MM.1S (cell line): ENCODE data around the gene FAM149B1.

Experiments used
- DNase-seq: peaks from one replicate; pipeline ENCODE4 v3.0.0-alpha.2; 2015
- H2AFZ ChIP-seq: fragments of 300-600 bp; sonication (generic); 2 replicates; pipeline ENCODE4 v1.6.0; 2016; ENCODE audit warnings: antibody characterized with exemption, low read length
- H3F3A ChIP-seq: fragments of 300-600 bp; sonication (generic); 2 replicates; pipeline ENCODE4 v1.6.1; 2016; ENCODE audit warnings: mild to moderate bottlenecking, antibody characterized with exemption, low read length, moderate library complexity, mixed read lengths; ENCODE audit not compliant: insufficient read depth
- H3K27ac ChIP-seq: fragments of 300-600 bp; sonication (generic); 2 replicates; pipeline ENCODE4 v1.5.1; 2016; ENCODE audit warnings: mild to moderate bottlenecking, low read length
- H3K27me3 ChIP-seq: fragments of 300-600 bp; sonication (generic); replicated peaks from 2 replicates; pipeline ENCODE4 v1.6.0; 2016; ENCODE audit warnings: low read length; ENCODE audit not compliant: insufficient read depth
- H3K36me3 ChIP-seq: fragments of 300-600 bp; sonication (generic); replicated peaks from 2 replicates; pipeline ENCODE4 v1.6.1; 2016; ENCODE audit warnings: mild to moderate bottlenecking, low read length, mixed read lengths; ENCODE audit not compliant: insufficient read depth
- H3K4me1 ChIP-seq: fragments of 300-600 bp; sonication (generic); 2 replicates; pipeline ENCODE4 v1.6.1; 2016; ENCODE audit warnings: low read length, mixed read lengths
- H3K4me2 ChIP-seq: fragments of 300-600 bp; sonication (generic); 2 replicates; pipeline ENCODE4 v1.6.0; 2016; ENCODE audit warnings: low read depth, low read length
- H3K4me3 ChIP-seq: fragments of 300-600 bp; sonication (generic); 2 replicates; pipeline ENCODE4 v1.5.1; 2016; ENCODE audit warnings: low read length, mixed read lengths
- H3K79me2 ChIP-seq: fragments of 300-600 bp; sonication (generic); 2 replicates; pipeline ENCODE4 v1.6.1; 2016; ENCODE audit warnings: mixed run types, low read length, mixed read lengths
- H3K9ac ChIP-seq: fragments of 300-600 bp; sonication (generic); 2 replicates; pipeline ENCODE4 v1.6.1; 2016; ENCODE audit warnings: low read length, mixed read lengths
- H3K9me2 ChIP-seq: fragments of 300-600 bp; sonication (generic); replicated peaks from 2 replicates; pipeline ENCODE4 v1.6.1; 2016; ENCODE audit warnings: mild to moderate bottlenecking, low read length, mixed read lengths; ENCODE audit not compliant: insufficient read depth
- H3K9me3 ChIP-seq: fragments of 300-600 bp; sonication (generic); replicated peaks from 2 replicates; pipeline ENCODE4 v1.6.1; 2016; ENCODE audit warnings: mild to moderate bottlenecking, low read length, mixed read lengths; ENCODE audit not compliant: insufficient read depth
- H4K20me1 ChIP-seq: fragments of 300-600 bp; sonication (generic); 2 replicates; pipeline ENCODE4 v1.6.1; 2016; ENCODE audit warnings: mild to moderate bottlenecking, low read length, moderate library complexity, mixed read lengths; ENCODE audit not compliant: insufficient read depth
- EZH2 ChIP-seq: fragments of 300-600 bp; sonication (generic); optimal IDR thresholded peaks from 2 replicates; pipeline ENCODE3; 2017; ENCODE audit warnings: low read depth, mild to moderate bottlenecking, antibody characterized with exemption, low read length, mixed read lengths
- EZH2phosphoT487 ChIP-seq: fragments of 300-600 bp; sonication (generic); IDR thresholded peaks from 2 replicates; pipeline ENCODE4 v1.6.1; 2018; ENCODE audit warnings: antibody characterized with exemption, low read length
- TF ChIP-seq, protein P1 (sequence below): fragments of 300-600 bp; sonication (generic); IDR thresholded peaks from 2 replicates; pipeline ENCODE4 v1.5.1; 2016; ENCODE audit warnings: antibody characterized with exemption, low read length, mixed read lengths

FAM149B1 gene

DNA sequence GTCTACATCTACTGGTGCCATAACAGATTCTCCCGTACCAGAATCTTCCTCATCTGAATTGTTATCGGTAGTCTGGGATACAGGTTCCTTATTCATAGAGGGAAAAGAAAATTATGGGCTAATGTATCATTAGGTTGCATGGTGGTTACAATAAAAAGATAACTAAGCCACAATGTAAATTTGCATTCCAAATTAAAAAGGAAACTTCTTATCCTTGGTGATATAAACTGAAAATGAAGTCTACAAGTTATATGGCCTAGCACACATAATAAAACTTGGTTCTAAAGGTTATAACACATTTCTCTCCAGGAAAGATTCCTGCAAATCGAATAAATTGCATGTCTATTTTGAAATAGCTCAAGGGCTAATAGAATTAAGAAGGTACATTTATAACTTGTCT, 33.2 kb upstream of the FAM149B1 start:
- DNase-seq = no peak
- Histone ChIP-seq H4K20me1 (no peaks in the 10 kb centered on the region), H3K27ac (no peak overlapping the region), H3K79me2 (no peaks in the 10 kb centered on the region), H3K27me3 (no peaks in the 10 kb centered on the region), H3K4me2 (no peak overlapping the region), H3K9ac (no peak overlapping the region), H3F3A (no peaks in the 10 kb centered on the region), H3K4me3 (no peak overlapping the region), H3K4me1 (no peaks in the 10 kb centered on the region), H3K9me2 (no peaks in the 10 kb centered on the region), H3K36me3 (peaks cover 4% of the 10 kb centered on the region), H2AFZ (no peak overlapping the region), H3K9me3 (no peaks in the 10 kb centered on the region)
- TF ChIP-seq, protein P1, sequence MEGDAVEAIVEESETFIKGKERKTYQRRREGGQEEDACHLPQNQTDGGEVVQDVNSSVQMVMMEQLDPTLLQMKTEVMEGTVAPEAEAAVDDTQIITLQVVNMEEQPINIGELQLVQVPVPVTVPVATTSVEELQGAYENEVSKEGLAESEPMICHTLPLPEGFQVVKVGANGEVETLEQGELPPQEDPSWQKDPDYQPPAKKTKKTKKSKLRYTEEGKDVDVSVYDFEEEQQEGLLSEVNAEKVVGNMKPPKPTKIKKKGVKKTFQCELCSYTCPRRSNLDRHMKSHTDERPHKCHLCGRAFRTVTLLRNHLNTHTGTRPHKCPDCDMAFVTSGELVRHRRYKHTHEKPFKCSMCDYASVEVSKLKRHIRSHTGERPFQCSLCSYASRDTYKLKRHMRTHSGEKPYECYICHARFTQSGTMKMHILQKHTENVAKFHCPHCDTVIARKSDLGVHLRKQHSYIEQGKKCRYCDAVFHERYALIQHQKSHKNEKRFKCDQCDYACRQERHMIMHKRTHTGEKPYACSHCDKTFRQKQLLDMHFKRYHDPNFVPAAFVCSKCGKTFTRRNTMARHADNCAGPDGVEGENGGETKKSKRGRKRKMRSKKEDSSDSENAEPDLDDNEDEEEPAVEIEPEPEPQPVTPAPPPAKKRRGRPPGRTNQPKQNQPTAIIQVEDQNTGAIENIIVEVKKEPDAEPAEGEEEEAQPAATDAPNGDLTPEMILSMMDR = no peak
- TF ChIP-seq EZH2 (no peak), EZH2phosphoT487 (no peak)

DNA sequence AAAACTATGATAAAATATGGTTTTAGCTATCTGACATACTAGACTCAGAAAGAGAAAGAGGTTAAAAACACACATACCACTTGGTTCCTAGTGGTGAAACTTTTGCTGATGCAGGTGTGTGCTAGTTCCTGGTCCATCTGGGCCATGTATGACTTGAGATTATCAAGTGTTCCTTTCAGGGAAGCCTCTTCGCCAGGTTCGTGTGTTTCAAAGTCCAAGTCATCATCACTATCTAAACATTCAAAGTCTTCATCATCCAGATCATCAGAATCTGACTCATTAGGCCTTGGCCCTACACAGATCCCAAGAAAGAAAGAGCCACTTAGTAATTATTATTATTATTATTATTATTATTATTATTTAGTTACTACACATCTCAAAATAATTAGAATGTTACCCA, 31.3 kb upstream of the FAM149B1 start:
- H3K4me1 ChIP-seq = no peaks in the 10 kb centered on the region
- H3K4me3 ChIP-seq = no peak overlapping the region
- H3K9ac ChIP-seq = no peak overlapping the region
- DNase-seq = no peak
- H3K27ac ChIP-seq = no peak overlapping the region
- no peak overlapping the region for H3K4me2 ChIP-seq
- no peak overlapping the region for H2AFZ ChIP-seq
- H3K9me3 ChIP-seq = no peaks in the 10 kb centered on the region
- H3K36me3 ChIP-seq = peaks cover 4% of the 10 kb centered on the region
- no peaks in the 10 kb centered on the region for H4K20me1 ChIP-seq
- TF ChIP-seq, protein P1 = no peak
- no peak for TF ChIP-seq EZH2
- no peak for TF ChIP-seq EZH2phosphoT487
- H3K27me3 ChIP-seq = no peaks in the 10 kb centered on the region
- no peaks in the 10 kb centered on the region for H3K9me2 ChIP-seq
- H3F3A ChIP-seq = no peaks in the 10 kb centered on the region
- H3K79me2 ChIP-seq = no peaks in the 10 kb centered on the region

DNA sequence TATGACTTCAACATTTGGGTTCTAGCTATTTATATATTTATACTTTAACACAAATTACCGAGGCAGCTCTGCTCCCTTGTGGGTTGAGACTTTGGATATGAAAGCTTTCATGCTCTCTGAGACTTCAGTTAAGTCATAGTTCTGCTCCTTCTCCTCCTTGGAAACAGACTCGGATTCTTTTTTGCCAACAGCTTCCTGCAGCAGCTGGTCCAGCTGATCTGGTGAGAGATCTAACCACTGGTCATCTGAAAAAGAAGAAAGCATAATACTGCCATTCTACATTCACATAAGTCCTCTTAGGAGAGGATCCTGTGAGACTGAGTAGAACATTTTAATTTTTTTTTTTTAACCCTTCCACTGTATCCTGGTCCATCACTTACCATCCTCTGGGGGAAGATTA, 28.7 kb upstream of the FAM149B1 start:
- no peak for DNase-seq
- TF ChIP-seq, protein P1 = no peak
- no peak for TF ChIP-seq EZH2
- no peak for TF ChIP-seq EZH2phosphoT487
- H3K9me3 ChIP-seq = no peaks in the 10 kb centered on the region
- no peak overlapping the region for H2AFZ ChIP-seq
- H3K4me1 ChIP-seq = no peaks in the 10 kb centered on the region
- H3K79me2 ChIP-seq = no peaks in the 10 kb centered on the region
- no peak overlapping the region for H3K27ac ChIP-seq
- H3K27me3 ChIP-seq = no peaks in the 10 kb centered on the region
- H3K4me2 ChIP-seq = no peak overlapping the region
- no peaks in the 10 kb centered on the region for H3K9me2 ChIP-seq
- H3K9ac ChIP-seq = no peak overlapping the region
- H3K4me3 ChIP-seq = no peak overlapping the region
- H4K20me1 ChIP-seq = no peaks in the 10 kb centered on the region
- no peaks in the 10 kb centered on the region for H3F3A ChIP-seq
- H3K36me3 ChIP-seq = peaks cover 4% of the 10 kb centered on the region; the same call in 1 of the 2 replicates
